OCI-LY7 (cell line): Measurements from ENCODE around the gene ADARB2. TPM values are rescaled to one million over a fixed set of nuclear protein-coding genes. Genes with fewer than 3 reads are reported as not detected.

Source experiments
- BruUV-seq: library from RNA; stranded (reverse); fragments of 400-500 nt; replicated peaks from 2 replicates; lab custom pipeline; 2021; lab: Mats Ljungman, UMichigan
- CTCF ChIA-PET: fragments of 300-600 bp; sonication (Branson Sonifier 250); formaldehyde crosslinking; loops from one replicate; lab custom pipeline; 2022; ENCODE audit warnings: antibody characterized with exemption; ENCODE audit not compliant: unreplicated experiment; lab: Charles Lee
- POLR2A ChIA-PET: fragments of 300-600 bp; sonication (Branson Sonifier 250); formaldehyde crosslinking; loops from one replicate; lab custom pipeline; 2022; ENCODE audit warnings: antibody characterized with exemption; lab: Charles Lee
- DNase-seq: peaks from one replicate; pipeline ENCODE4 v3.0.0-alpha.2; 2015; ENCODE audit warnings: low spot score
- H2AFZ ChIP-seq: fragments of 200-600 bp; sonication (generic), shearing (Covaris generic); 2 replicates; pipeline ENCODE4 v1.6.1; 2014; ENCODE audit warnings: mild to moderate bottlenecking, antibody characterized with exemption, low read length, moderate library complexity
- H3K27ac ChIP-seq: fragments of 200-600 bp; sonication (generic); 2 replicates; pipeline ENCODE4 v1.5.1; 2014; ENCODE audit warnings: mixed run types, low read depth, mild to moderate bottlenecking, moderate library complexity, low read length, inconsistent platforms; ENCODE audit not compliant: poor library complexity, severe bottlenecking
- H3K36me3 ChIP-seq: fragments of 200-600 bp; sonication (generic); 2 replicates; pipeline ENCODE4 v1.6.1; 2014; ENCODE audit warnings: mild to moderate bottlenecking, antibody characterized with exemption, low read length, moderate library complexity, mixed read lengths; ENCODE audit not compliant: insufficient read depth
- H3K4me1 ChIP-seq: fragments of 200-600 bp; sonication (generic); 2 replicates; pipeline ENCODE4 v1.5.1; 2014; ENCODE audit warnings: mild to moderate bottlenecking, low read length; ENCODE audit not compliant: insufficient read depth, poor library complexity, severe bottlenecking
- H3K4me2 ChIP-seq: fragments of 200-600 bp; sonication (generic); 2 replicates; pipeline ENCODE4 v1.6.1; 2014; ENCODE audit warnings: mild to moderate bottlenecking, low read length
- H3K4me3 ChIP-seq: fragments of 200-600 bp; sonication (generic); 2 replicates; pipeline ENCODE4 v1.5.1; 2014; ENCODE audit warnings: mild to moderate bottlenecking, low read depth, low read length; ENCODE audit not compliant: poor library complexity, severe bottlenecking
- H3K79me2 ChIP-seq: fragments of 200-600 bp; sonication (generic); 2 replicates; pipeline ENCODE4 v1.6.1; 2016; ENCODE audit warnings: low read depth, mild to moderate bottlenecking, low read length, moderate library complexity, mixed read lengths; ENCODE audit not compliant: insufficient read depth
- H3K9me2 ChIP-seq: fragments of 200-600 bp; sonication (generic); 2 replicates; pipeline ENCODE4 v1.6.1; 2016; ENCODE audit warnings: mild to moderate bottlenecking, low read length, mixed read lengths; ENCODE audit not compliant: insufficient read depth
- H3K9me3 ChIP-seq: fragments of 200-600 bp; sonication (generic); 2 replicates; pipeline ENCODE4 v1.6.1; 2014; ENCODE audit warnings: mild to moderate bottlenecking, mixed run types, low read length, mixed read lengths
- H4K20me1 ChIP-seq: fragments of 200-600 bp; sonication (generic); 2 replicates; pipeline ENCODE4 v1.6.1; 2014; ENCODE audit warnings: mild to moderate bottlenecking, antibody characterized with exemption, low read length, moderate library complexity, mixed read lengths; ENCODE audit not compliant: insufficient read depth
- CTCF ChIP-seq: fragments of 200-600 bp; sonication (generic); conservative IDR thresholded peaks from 2 replicates; pipeline ENCODE4 v1.5.1; 2014; ENCODE audit warnings: mild to moderate bottlenecking, antibody characterized with exemption, low read length, moderate library complexity, mixed read lengths
- EZH2phosphoT487 ChIP-seq: fragments of 200-600 bp; sonication (generic); IDR thresholded peaks from 2 replicates; pipeline ENCODE4 v1.6.1; 2018; ENCODE audit warnings: low read depth, borderline replicate concordance, mild to moderate bottlenecking, mixed run types, antibody characterized with exemption, low read length, moderate library complexity, mixed read lengths
- intact Hi-C: fragments of 100-400 bp; cut with micrococcal nuclease; formaldehyde crosslinking; loops from one replicate; pipeline ENCODE4 v1.10.0; 2022; ENCODE audit not compliant: unreplicated experiment
- total RNA-seq, 2 experiments: library from RNA; depleted of rRNA in 1 of 2; stranded (reverse); fragments of >200 nt in 1 of 2; shearing (Covaris generic) in 1 of 2; gene quantifications; 2 replicates each; pipeline ENCODE4 v1.2.3, GENCODE V29; 2014 to 2022

The ADARB2 gene
- total RNA-seq, 2 experiments from 2014 or later, result 0.03 TPM; not detected in 1

GRCh38 chr10:1688531-1688930, 48.8 kb downstream of the ADARB2 start:
- no peak for TF ChIP-seq CTCF
- no peak for TF ChIP-seq EZH2phosphoT487
- no TSS peak for BruUV-seq
- Histone ChIP-seq H3K79me2 (no peaks in the 10 kb centered on the region), H3K36me3 (no peaks in the 10 kb centered on the region), H3K27ac (no peak overlapping the region), H3K9me2 (no peaks in the 10 kb centered on the region), H3K4me1 (no peaks in the 10 kb centered on the region), H3K9me3 (no peaks in the 10 kb centered on the region), H3K4me3 (no peak overlapping the region), H4K20me1 (no peaks in the 10 kb centered on the region), H3K4me2 (no peak overlapping the region), H2AFZ (no peak overlapping the region)
- ChIA-PET POLR2A (interaction anchor here (0.6 kb wide), 1 partner anchor 149 kb away, joined by 3 read pairs; no protein-coding TSS in a partner anchor), CTCF (no interaction called here)
- intact Hi-C loops, result no loop called here
- no peak for DNase-seq

- Histone ChIP-seq H3K4me1 (no peaks in the 10 kb centered on the region), H3K9me2 (no peaks in the 10 kb centered on the region), H3K36me3 (no peaks in the 10 kb centered on the region), H2AFZ (no peak overlapping the region), H3K9me3 (no peaks in the 10 kb centered on the region), H3K4me2 (no peak overlapping the region), H3K4me3 (no peak overlapping the region), H3K79me2 (no peaks in the 10 kb centered on the region), H4K20me1 (no peaks in the 10 kb centered on the region), H3K27ac (no peak overlapping the region)
- TF ChIP-seq CTCF (no peak), EZH2phosphoT487 (no peak)
- no TSS peak for BruUV-seq
- CTCF ChIA-PET, result no interaction called here
- DNase-seq, result no peak
- intact Hi-C loops, result no loop called here
- POLR2A ChIA-PET, result interaction anchor here (0.7 kb wide), 1 partner anchor 373 kb away, joined by 4 read pairs; no protein-coding TSS in a partner anchor
Measured at GRCh38 chr10:1687623-1688150, 49.6 kb downstream of the ADARB2 start.

- no peak overlapping the region for H2AFZ ChIP-seq
- CTCF ChIA-PET, result no interaction called here
Measured at GRCh38 chr10:1687190-1687589, 50.1 kb downstream of the ADARB2 start.

More at GRCh38 chr10:1687190-1687589, 50.1 kb downstream of the ADARB2 start:
- no peak overlapping the region for H3K4me2 ChIP-seq
- H3K36me3 ChIP-seq, result no peaks in the 10 kb centered on the region
- H3K79me2 ChIP-seq, result no peaks in the 10 kb centered on the region
- no peaks in the 10 kb centered on the region for H4K20me1 ChIP-seq
- intact Hi-C loops, result no loop called here
- POLR2A ChIA-PET, result interaction anchor here (0.7 kb wide), 1 partner anchor 373 kb away, joined by 4 read pairs; no protein-coding TSS in a partner anchor
- H3K27ac ChIP-seq, result no peak overlapping the region
- no peaks in the 10 kb centered on the region for H3K9me2 ChIP-seq
- no TSS peak for BruUV-seq
- TF ChIP-seq EZH2phosphoT487 (no peak), CTCF (no peak)
- H3K4me1 ChIP-seq, result no peaks in the 10 kb centered on the region
- no peak overlapping the region for H3K4me3 ChIP-seq
- H3K9me3 ChIP-seq, result no peaks in the 10 kb centered on the region
- DNase-seq, result no peak
